Hematopoietic multipotent progenitor cell treated with erythropoietin and hydrocortisone succinate and interleukin-3 and kit ligand, for 8 days (in vitro differentiated cells): ENCODE measurements around the gene PITRM1.
"Not testable (repeated sequence)": the region's sequence is repeated elsewhere in the genome, so short reads cannot be mapped to it uniquely, and the experiment has no call there.

Source experiments
- DNase-seq: peaks from one replicate; pipeline ENCODE4 v3.0.0-alpha.2; 2015

PITRM1 gene

DNA sequence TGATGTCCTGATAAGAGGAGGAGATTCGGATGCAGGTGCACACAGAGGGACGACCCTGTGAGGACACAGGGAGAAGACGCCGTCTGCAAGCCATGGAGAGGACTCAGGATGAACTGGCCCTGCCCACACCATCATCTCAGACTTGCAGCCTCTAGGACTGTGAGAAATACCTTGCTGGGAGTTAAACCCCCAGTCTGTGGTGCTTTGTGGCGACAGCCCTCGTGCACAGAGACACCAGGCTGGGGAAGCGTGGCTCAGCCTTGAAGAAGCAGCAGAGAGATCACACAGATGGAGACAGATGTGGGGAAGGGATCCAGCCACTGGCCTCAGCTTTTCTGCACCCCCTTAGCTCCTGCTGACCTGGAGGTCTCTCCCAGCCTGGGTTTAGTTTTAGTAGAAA, 26.3 kb upstream of the PITRM1 start:
- DNase-seq = no peak

DNA sequence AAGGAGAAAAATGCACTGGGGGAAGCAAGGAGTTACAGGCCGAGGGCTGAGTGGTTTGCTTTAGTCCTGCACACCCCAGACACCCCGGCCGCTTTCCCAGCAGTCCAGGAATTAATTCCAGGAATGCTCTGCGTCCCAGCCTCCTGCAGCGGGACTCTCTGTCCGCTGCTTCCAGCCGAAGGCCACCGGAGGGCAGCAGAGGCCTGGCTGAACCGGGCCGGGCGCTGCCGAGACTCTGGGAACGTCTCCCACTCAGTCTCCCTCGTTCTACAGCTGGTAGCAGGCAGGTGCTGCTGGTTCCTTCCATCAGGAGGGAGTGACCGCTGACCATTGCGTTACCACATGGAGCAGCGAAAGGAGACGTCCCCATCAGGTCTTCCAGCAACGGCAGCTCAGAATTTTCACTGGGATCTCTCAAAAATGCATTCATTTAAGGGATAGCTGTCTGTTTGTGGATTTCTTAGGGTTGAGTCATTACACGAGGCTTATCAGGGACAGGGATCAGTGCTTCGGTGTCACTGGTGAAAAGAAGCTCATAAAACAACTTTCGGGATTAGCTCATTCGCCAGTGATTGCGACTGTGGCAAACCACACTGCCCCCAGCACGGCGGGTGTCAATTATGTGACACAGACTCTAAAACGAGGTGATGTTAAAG, 24.9 kb upstream of the PITRM1 start:
- DNase-seq = peak; percentile 30

DNA sequence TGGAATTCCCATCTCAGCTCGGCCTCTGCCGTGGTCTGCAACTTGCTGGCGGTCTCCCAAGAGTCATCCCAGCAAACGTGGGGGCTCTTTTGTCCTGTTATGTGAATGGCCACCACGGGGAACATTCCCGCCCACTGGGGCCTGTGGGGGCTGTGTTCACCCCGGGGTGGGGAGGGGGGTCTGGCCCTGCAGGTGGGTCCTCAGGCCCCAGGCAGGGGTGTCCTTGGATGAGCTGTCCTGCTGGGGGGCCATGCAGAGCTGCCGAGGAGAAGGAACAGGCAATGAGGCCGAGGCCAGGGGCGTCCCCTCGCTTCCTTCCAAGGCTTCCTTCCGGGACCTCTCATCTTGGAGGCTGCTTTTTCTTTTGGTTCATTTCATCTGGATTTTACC, 24.4 kb upstream of the PITRM1 start:
- DNase-seq = no peak

DNA sequence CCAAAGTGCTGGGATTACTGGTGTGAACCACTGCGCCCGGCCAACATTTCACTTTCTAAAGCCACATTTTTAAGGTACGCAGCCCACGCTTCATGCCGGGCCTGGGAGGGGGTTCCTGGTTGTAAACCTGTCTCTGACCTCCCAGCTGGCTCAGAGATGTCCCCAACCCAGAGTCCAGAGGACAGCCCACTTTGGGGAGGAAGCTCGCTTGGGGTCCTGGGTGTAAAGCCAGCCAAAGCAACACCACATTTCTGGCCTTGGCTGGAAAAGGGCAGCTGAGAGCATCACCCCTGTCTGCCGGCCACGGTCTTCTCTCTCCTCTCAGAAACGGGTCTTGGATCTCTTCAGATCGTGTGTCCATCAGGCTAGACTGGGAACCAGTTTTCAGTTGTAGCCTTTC, 23.9 kb upstream of the PITRM1 start:
- DNase-seq = no peak

DNA sequence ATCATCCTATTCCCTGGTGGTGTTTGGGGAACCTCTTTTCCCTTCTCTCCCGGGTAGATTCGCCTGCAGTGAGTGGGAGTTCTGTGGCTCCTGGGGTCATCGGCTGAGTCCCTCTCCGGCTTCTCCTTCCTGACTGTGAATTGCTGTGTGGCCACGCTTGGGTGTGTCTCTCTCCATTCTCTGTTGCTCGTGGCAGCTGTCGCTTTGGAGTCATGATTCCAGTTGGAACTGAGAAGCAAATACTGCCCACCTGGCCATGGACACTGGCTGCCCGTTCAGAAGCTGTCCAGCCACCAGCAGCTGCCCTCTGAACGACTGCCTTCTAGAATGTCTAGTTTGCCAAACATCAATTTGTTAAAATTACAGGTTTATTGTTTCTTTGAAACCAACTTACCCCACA, 23.1 kb upstream of the PITRM1 start:
- DNase-seq = no peak

DNA sequence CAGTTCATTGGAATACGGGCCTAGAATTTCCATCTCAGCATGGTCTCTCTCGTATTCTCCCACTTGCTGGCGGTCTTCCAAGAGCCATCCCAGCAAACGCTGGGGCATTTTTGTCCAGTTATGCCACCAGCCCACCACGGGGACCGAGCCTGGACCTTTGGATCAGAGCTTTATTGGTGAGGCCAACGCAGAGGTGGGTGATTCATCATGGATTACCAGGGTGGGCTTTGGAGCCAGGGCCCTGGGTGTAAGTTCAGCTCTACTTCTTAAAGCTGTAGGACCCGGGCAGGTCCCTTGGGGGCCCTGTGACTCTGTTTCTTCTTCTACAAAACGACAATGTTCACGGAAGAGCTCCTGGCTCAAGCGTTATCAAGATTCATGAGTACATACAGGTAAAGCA, 22.7 kb upstream of the PITRM1 start:
- no peak for DNase-seq

DNA sequence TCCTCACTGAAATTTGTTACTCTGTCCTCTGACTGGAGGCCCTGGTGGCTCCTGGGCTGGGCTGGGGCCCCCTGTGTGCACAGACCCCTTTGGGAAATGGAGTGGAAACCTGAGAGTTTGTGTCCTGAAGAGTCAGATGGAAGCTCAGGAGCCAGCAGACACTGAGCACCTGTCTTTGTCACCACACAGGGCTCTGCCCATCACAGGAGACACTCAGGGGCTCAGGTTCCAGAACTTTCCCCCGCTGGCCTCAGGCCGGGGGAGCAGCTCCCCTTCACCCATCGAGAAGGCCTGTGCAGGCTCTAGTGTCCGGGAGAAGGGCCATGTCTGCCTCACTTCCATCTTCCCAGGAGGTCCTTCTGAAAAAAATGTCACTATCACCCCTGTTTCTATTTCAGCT, 22.3 kb upstream of the PITRM1 start:
- no peak for DNase-seq

DNA sequence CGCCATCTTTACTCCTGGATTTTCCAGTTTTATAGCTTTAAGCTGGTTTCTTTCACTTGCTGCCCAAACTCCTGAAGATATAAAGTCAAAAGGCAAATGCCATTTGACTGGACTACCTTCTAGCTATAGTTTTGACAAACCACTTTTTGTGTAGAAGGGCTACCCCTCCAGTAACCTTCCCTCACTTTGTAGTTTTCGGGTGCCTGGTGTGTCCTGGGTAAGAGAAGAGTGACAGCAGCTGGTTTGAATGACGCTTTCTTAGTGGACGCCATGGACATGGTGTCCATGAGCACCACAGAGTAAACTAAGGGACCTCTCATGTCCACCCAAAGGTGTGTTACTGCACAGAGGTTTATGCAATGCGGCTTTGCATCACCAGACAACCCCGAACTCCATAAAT, 21.2 kb upstream of the PITRM1 start:
- no peak for DNase-seq

DNA sequence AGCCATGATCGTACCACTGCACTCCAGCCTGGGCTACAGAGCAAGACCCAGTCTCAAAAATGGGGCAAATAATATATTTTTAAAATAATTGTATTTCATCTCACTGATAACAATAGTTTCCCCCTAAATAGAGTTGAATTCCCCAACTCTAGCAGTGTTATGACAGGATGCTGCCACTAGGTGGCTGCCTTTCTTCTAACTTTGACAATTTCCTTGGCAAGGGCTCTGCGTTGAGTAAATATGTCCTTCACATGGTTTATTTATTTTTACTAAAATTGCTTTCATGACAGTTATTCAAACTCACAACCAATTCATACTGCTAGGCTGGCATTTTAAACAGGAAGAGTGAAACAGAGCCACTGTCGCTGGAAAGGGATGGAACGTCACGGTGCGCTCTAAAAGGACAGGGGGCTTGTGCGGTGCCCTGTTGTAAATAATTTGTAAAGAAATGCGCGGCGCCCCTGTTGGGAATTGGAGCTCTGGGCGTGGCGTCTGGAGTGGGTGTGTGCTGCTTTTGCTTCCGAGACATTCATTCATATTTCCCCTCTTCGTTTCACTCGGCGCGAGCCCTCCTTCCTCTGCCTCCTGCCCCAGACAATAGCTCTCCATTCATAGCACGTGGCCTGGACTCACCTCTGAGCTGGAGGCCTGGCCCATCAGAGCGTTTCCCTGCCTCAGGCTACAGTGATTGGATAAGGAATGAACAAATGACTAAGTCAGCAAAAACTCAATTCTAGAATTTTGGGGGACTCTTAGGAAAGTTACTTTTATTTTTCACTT, 20.5 kb upstream of the PITRM1 start:
- DNase-seq = peak; percentile 58

DNA sequence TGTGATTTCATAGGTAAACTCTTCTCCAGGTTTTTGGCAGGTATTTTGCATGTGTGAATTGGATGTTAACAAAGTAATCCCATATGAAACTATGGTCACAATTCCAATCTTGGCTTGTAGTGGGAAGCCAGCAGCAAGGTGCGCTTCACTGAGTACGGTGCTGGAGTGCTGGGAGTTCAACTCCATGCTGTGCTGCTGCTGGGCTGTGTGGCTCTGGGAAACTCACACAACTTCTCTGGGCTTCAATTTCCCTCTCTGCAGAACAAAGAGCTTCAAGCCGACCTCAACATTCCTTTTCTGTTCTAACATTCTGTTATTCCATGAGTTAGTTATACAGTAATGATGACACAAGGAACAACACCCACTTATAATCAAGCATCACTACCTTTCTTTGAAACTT, 18.2 kb upstream of the PITRM1 start:
- DNase-seq = no peak

DNA sequence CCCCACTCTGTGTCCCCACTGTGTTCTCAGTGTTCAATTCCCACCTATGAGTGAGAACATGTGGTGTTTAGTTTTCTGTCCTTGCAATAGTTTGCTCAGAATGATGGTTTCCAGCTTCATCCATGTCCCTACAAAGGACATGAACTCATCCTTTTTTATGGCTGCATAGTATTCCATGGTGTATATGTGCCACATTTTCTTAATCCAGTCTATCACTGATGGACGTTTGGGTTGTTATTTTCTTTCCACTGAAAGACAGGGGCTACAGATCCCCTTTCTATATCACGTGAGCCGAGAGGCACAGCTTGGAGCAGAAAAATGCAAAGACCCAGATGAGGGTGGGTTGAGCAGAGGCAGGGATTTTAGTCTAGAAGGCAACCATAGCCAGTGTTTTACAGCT, 14.6 kb upstream of the PITRM1 start:
- DNase-seq = not testable (repeated sequence)

DNA sequence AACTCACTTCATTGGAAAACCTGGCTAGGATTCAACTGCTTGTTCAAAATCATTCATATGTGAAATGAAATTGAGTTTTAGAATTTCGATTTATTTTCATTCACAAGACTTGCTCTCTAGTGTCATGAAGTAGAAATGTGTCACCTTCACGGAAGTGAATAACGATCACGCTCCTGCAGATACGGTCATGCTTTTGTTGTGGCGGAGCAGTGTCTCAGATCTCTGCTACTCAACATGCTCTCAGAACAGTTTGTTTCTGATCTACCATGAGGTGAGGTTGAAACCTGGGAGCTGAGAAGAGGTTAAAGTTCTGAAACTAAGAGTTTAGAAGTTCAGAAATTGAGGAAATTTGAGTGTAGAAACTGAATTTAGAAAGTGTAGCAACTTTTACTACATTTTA, 13.8 kb upstream of the PITRM1 start:
- DNase-seq = no peak

DNA sequence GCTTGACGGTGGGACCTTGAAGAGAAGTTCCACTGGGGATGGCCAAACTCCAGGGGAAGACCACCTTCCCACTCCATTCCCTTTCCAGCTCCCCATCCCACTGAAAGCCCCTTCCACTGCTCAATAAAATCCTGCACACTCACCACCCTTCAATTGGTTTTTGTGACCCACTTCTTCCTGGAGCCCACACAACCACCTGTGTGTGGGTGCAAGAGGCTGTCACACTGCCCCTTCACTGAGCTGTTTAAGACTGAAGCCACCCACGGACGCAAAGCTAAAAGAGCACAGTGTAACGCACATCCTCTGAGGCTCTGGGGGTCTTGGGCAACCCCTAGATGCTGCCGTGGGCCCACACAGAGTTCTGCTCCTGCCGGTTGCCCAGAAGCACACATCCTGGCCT, 12.8 kb upstream of the PITRM1 start:
- no peak for DNase-seq

DNA sequence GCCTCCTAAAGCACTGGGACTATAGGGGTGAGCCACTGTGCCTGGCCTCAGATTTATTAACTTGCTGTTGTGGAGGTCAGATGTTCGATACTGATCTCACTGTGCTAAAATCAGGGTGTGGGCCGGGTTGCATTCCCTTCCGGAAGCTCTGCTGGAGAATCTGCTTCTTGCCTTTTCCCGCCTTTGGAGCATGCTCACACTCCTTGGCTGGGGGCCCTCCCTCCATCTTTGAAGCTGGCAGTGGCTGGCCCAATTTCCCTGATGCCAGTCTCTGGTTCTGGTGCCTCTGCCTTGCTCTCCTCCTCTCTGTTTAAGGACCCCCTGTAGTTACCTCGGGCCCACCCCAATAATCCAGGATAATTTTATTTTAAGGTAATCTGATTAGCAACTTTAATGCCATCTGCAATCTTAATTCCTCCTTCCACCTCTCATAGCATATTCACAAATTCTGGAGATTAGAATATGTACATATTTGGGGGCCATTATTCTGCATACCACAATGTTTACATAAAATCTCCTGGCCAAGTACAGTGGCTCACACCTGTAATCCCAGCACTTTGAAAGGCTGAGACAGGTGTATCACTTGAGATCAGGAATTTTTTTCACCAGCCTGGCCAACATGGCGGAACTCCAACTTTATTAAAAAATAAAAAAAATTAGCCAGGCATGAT, 7.9 kb upstream of the PITRM1 start:
- no peak for DNase-seq

DNA sequence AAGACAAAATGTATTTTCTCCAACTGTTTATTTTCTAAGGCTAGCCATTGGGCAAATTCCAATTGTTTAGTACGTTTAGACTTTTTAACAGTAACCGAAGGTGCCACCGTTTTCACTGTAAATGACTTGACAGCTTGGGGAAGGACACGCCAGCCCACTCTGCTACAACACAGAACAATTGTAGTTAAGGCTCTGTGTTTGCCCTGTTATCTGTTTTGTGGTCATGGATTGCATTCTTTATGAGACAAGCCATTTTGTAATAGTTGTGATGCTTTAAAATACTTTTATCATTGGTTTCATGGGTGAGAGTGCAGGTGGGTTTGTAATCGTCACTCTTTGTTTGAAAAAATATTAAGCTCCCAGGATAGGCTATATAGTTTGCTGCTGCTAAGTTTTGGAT, 6.6 kb upstream of the PITRM1 start:
- DNase-seq = no peak

DNA sequence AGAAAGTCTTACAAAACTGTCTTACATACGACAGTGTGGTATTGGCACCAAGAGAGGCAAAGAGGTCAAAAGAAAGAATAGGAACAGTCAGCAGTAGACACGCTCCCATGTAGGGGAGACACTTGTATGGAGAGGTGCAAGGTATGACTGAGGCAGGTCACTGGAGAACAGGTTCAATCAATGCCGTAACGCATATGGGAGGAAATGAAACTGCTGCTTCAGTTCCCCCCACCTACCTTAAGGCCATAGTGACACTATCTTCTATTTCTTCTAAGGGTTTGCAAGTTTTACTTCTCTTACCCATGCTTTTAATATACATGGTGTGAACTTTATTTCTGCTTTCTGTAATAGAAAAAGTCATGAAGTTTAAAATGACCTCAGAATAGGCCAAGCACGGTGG, 5.5 kb upstream of the PITRM1 start:
- no peak for DNase-seq

DNA sequence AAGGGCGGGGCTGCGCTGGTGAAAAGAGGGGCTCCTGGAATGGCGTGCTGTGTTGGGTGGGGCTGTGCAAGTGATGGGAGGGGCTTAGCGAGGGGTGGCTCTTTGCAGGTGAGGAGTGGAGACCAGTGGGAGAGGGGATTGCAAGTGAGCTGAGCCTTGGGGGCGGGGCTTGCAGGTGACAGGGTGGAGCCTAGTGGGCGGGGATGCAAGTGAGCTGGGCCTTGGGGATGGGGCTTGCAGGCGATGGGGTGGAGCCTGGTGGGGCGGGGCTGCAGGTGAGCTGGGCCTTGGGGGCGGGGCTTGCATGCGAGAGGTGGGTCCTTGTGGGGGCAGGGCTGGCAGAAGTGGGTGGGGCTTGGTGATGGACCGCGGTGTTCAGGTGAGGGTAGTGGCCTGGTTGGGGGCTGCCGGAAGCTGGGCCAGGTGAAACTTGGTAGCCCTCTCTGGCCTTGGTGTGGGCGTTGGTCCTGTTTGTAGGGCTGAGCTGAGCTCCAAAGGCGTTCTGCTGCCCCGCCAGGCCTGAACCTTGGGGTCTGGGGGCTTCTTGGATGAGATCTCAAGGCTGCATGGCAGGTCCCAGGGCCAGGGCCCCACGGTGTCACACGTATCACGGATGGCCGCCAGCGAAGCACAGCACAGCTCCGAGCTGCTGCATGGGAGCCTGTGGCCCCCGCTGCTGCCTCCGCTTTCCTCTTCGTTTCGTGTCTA, 743 bp upstream of the PITRM1 start:
- no peak for DNase-seq

DNA sequence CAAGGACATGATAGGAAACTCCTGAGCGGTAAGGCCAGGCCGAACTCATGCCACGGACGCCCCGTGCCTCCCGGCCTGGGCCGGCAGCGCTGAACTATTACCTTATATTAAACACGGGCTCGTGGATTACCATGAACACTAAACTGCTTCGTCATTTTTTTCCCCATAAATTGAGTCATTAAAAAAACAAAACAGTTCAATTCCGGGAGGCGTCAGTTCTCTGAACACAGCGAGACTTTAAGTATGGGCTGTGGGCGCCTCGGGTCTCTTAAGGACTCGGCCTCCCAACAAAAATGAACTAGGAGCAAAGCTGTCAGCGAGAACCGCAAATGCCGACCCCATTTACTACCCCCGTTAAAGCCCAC, 519 bp downstream of the PITRM1 start:
- DNase-seq = peak; percentile 41

DNA sequence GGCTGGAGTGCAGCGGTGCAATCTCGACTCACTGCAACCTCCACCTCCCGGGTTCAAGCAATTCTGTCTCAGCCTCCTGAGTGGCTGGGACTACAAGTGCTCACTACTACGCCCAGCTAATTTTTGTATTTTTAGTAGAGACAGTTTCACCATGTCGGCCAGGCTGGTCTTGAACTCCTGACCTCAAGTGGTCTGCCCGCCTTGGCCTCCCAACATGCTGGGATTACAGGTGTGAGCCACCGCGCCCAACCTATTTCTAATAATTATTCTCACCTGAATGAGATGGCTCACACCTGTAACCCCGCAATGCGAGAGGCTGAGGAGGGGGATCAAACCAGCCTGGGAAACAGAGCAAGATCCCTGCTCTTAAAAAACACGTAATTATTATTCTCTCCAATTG, 1.1 kb downstream of the PITRM1 start:
- not testable (repeated sequence) for DNase-seq

DNA sequence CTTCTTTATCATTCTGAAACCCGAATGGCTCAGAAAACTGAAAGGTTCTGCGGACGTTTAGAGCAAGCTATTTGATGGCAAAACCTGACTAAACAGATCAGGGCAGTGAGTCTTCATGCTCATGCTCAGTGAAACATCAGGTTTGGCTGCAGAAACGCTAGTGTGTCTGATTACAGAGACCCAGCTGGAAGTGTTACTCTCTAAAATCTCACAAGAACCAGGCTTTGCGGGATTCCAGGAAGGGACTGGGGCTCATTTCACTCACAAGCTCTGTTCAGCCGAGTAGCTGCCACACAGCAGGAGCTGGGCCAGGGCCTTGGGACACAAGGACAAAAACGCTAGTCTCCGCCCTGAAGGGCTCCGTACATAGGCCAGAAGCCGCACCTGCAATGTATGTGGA, 2.9 kb downstream of the PITRM1 start:
- no peak for DNase-seq

DNA sequence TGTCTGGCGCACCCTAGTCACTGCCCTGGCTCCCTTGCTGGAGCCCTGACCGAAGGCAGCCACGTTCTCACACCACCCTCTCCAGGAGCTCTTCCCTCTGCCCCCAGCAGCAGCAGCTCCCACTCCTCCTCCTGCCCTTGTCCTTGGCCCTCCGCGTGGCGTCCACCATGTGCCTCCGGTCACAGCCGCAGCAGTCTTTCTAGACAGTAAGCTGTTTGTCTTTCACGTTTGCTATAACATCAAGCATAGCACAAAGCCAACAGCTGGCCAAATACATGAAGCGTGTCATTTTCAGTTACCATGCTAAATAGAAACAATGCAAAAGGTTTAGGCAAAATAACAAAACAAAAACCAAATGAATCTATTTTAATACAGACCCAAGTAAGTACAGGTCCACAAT, 3.3 kb downstream of the PITRM1 start:
- DNase-seq = no peak

DNA sequence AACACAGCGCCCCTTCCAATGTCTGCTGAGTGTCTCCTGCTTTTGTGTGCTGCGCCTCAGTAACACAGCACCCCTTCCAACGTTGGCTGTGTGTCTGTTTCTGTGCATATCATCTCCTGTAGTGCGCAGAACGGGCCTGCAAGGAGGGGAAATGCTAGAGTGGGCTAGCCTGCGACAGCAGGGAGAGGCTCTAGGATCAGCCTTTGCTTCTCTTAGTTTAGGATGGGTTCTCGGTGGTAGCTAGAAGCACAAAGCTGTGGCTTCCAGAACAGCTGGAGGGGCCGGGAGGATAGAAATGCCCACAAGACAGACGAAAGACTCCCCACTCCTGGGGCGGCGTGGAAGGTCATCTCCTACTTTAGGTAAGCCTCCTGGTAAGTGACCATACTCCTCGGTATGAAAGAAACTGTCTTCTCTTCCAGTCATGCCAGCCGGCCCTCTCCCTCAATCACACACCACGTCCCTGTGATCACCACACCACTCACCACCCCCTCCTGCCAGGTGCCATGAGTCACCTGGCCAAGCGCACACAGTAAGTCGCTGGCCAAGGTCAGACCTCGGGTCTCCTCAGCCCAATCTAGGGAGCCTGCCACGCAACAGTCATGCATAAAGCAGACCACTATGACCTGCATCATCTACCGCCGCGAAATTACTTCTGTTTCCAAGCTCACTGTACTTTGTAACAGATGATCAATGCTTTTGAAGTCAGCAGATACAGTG, 4.8 kb downstream of the PITRM1 start:
- DNase-seq = no peak
